Measurements from ENCODE around the gene HOXC6. TPM values are rescaled to one million over a fixed set of nuclear protein-coding genes. Genes with fewer than 3 reads are reported as not detected.
"Not testable (repeated sequence)": the region's sequence is repeated elsewhere in the genome, so short reads cannot be mapped to it uniquely, and the experiment has no call there.

Gene HOXC6
- polyA plus RNA-seq, 2 donors = 1.4 TPM

- Histone ChIP-seq H3K27ac (ENCODE audit: low read depth in 2 of 2, low read length in 1 of 2) (peak overlapping the region; percentile 68 to 73), H3K4me3 (ENCODE audit: low read depth in 1 of 2, low read length in 2 of 2) (peak overlapping the region in 1 of 2 donors; percentile 39)
- not testable (repeated sequence) for H3K9me3 ChIP-seq (ENCODE audit: control insufficient read depth in 2 of 2, insufficient read depth in 1 of 2, low read depth in 1 of 2, low read length in 1 of 2); H3K4me1 ChIP-seq (ENCODE audit: control insufficient read depth in 2 of 2, insufficient read depth in 2 of 2, low read length in 1 of 2); H3K27me3 ChIP-seq (ENCODE audit: control insufficient read depth in 1 of 2, insufficient read depth in 2 of 2, low read length in 2 of 2); H3K36me3 ChIP-seq (ENCODE audit: control insufficient read depth in 2 of 2, insufficient read depth in 2 of 2, low read length in 1 of 2)
- WGBS, 2 donors = 40 to 59% methylated on average over 10 of the region's 10 CpGs
These were observed 49.6 kb downstream of the HOXC6 start for GRCh38 chr12:54077843-54078242.

GRCh38 chr12:54079115-54079514, 50.9 kb downstream of the HOXC6 start:
- not testable (repeated sequence) for H3K4me1 ChIP-seq (ENCODE audit: control insufficient read depth in 2 of 2, insufficient read depth in 2 of 2, low read length in 1 of 2); H3K36me3 ChIP-seq (ENCODE audit: control insufficient read depth in 2 of 2, insufficient read depth in 2 of 2, low read length in 1 of 2); H3K27me3 ChIP-seq (ENCODE audit: control insufficient read depth in 1 of 2, insufficient read depth in 2 of 2, low read length in 2 of 2); H3K9me3 ChIP-seq (ENCODE audit: control insufficient read depth in 2 of 2, insufficient read depth in 1 of 2, low read depth in 1 of 2, low read length in 1 of 2)
- WGBS, 2 donors = 27 to 46% methylated on average over 9 of the region's 9 CpGs
- peak overlapping the region; percentile 25 to 26 for H3K4me3 ChIP-seq (ENCODE audit: low read depth in 1 of 2, low read length in 2 of 2)
- peak overlapping the region; percentile 79 to 85 for H3K27ac ChIP-seq (ENCODE audit: low read depth in 2 of 2, low read length in 1 of 2)

Other genes with a start within 250 kb of the HOXC6 start
- under 1 TPM; 0.02 to 0.04 TPM for gene HOXC13, start 89.6 kb upstream of the HOXC6 start, polyA plus RNA-seq
- gene HOXC12, start 73.5 kb upstream of the HOXC6 start, polyA plus RNA-seq = not detected
- gene HOXC11, start 55.3 kb upstream of the HOXC6 start, polyA plus RNA-seq = not detected
- gene HOTAIR, start 53.5 kb upstream of the HOXC6 start, polyA plus RNA-seq = not detected
- gene HOXC10, start 43.3 kb upstream of the HOXC6 start, polyA plus RNA-seq = under 1 TPM; 0.02 to 0.04 TPM
- under 1 TPM; 0.20 to 0.51 TPM for gene HOXC9, start 28.3 kb upstream of the HOXC6 start, polyA plus RNA-seq
- gene HOXC8, start 19.5 kb upstream of the HOXC6 start, polyA plus RNA-seq = under 1 TPM; 0.04 to 0.21 TPM
- under 1 TPM; 0.41 to 0.96 TPM for gene HOXC5, start 4.6 kb downstream of the HOXC6 start, polyA plus RNA-seq
- 1 to 10 TPM; 3.3 to 3.7 TPM for gene HOXC4, start 25.4 kb downstream of the HOXC6 start, polyA plus RNA-seq
- gene SMUG1, start 160.5 kb downstream of the HOXC6 start, polyA plus RNA-seq = 10 to 100 TPM; 38.2 to 40.9 TPM